SU-DHL-6 (cell line): ENCODE results near the gene HNRNPM.

Source experiments
- H2AFZ ChIP-seq: fragments of 200-600 bp; sonication (generic); 2 replicates; pipeline ENCODE4 v1.6.1; 2014; ENCODE audit warnings: low read depth, mild to moderate bottlenecking, moderate library complexity, mixed read lengths, antibody characterized with exemption, low read length; ENCODE audit not compliant: severe bottlenecking
- H3F3A ChIP-seq: fragments of 200-600 bp; shearing (Covaris generic); 2 replicates; pipeline ENCODE4 v1.6.0; 2016; ENCODE audit warnings: antibody characterized with exemption, mild to moderate bottlenecking; ENCODE audit not compliant: insufficient read depth
- H3K27ac ChIP-seq: fragments of 200-600 bp; sonication (generic); 2 replicates; pipeline ENCODE4 v1.5.1; 2016; ENCODE audit warnings: low read depth, mild to moderate bottlenecking, low read length, moderate library complexity, mixed read lengths
- H3K27me3 ChIP-seq: fragments of 200-600 bp; sonication (generic), shearing (Covaris generic); 2 replicates; pipeline ENCODE4 v1.6.0; 2014; ENCODE audit warnings: mild to moderate bottlenecking, low read length
- H3K36me3 ChIP-seq: fragments of 200-600 bp; sonication (generic); 2 replicates; pipeline ENCODE4 v1.6.1; 2014; ENCODE audit warnings: mild to moderate bottlenecking, low read length, mixed read lengths
- H3K4me2 ChIP-seq: fragments of 300-600, 200-600 bp; shearing (Covaris generic), sonication (generic); 2 replicates; pipeline ENCODE4 v1.6.0; 2014; ENCODE audit warnings: low read length, low read depth, mild to moderate bottlenecking; ENCODE audit not compliant: poor library complexity, severe bottlenecking
- H3K4me3 ChIP-seq: fragments of 200-600 bp; sonication (generic); 2 replicates; pipeline ENCODE4 v1.5.1; 2014; ENCODE audit warnings: antibody characterized with exemption, low read length, mild to moderate bottlenecking, mixed read lengths; ENCODE audit not compliant: insufficient read depth, poor library complexity, severe bottlenecking
- H3K79me2 ChIP-seq: fragments of 200-600 bp; sonication (generic); 2 replicates; pipeline ENCODE4 v1.6.1; 2014; ENCODE audit warnings: mild to moderate bottlenecking, low read length, moderate library complexity; ENCODE audit not compliant: insufficient read depth
- H3K9ac ChIP-seq: fragments of 200-600 bp; sonication (generic); 2 replicates; pipeline ENCODE4 v1.7.0; 2014; ENCODE audit warnings: mild to moderate bottlenecking, low read length
- H3K9me2 ChIP-seq: fragments of 200-600 bp; sonication (generic); replicated peaks from 2 replicates; pipeline ENCODE4 v1.6.1; 2014; ENCODE audit warnings: low read length; ENCODE audit not compliant: insufficient read depth
- H3K9me3 ChIP-seq: fragments of 200-600 bp; sonication (generic); 2 replicates; pipeline ENCODE4 v1.6.1; 2014; ENCODE audit warnings: low read length, mixed read lengths; ENCODE audit not compliant: insufficient read depth
- H4K20me1 ChIP-seq: fragments of 200-600 bp; sonication (generic); 2 replicates; pipeline ENCODE4 v1.6.1; 2014; ENCODE audit warnings: low read depth, mild to moderate bottlenecking, antibody characterized with exemption, low read length, moderate library complexity, mixed read lengths
- EZH2phosphoT487 ChIP-seq: fragments of 200-600 bp; sonication (generic), shearing (Covaris generic); conservative IDR thresholded peaks from 2 replicates; pipeline ENCODE4 v1.6.1; 2018; ENCODE audit warnings: mild to moderate bottlenecking, antibody characterized with exemption, low read length, moderate library complexity, mixed read lengths
- TF ChIP-seq, protein P1 (sequence below): fragments of 200-600 bp; sonication (generic); IDR thresholded peaks from one replicate; pipeline ENCODE4 v1.5.1; 2017; ENCODE audit warnings: antibody characterized with exemption, mild to moderate bottlenecking, low read length, moderate library complexity; ENCODE audit not compliant: insufficient read depth, poor library complexity, severe bottlenecking

The HNRNPM gene

DNA sequence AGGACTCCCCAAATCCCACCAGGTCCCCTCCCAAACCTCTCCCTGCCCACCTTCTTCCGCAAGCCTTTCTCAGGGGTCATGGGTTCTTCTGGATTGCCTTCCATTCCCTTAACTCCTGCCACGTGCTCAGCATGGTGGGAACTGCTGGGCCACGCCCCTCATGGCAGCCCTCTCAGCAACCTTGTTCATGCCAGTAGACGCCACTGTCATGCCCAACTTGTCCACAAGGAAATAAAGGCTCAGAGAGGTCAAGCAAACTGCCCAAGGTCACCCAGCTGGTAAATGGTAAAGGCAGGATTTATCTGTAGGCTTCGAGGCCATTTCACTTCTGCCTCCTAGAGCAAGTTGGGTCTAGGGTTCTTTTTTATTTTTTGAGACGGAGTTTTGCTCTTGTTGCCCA is 46.8 kb downstream of the HNRNPM start:
- H3K27me3 ChIP-seq: no peaks in the 10 kb centered on the region
- H3K4me2 ChIP-seq: no peak overlapping the region
- TF ChIP-seq, protein P1, sequence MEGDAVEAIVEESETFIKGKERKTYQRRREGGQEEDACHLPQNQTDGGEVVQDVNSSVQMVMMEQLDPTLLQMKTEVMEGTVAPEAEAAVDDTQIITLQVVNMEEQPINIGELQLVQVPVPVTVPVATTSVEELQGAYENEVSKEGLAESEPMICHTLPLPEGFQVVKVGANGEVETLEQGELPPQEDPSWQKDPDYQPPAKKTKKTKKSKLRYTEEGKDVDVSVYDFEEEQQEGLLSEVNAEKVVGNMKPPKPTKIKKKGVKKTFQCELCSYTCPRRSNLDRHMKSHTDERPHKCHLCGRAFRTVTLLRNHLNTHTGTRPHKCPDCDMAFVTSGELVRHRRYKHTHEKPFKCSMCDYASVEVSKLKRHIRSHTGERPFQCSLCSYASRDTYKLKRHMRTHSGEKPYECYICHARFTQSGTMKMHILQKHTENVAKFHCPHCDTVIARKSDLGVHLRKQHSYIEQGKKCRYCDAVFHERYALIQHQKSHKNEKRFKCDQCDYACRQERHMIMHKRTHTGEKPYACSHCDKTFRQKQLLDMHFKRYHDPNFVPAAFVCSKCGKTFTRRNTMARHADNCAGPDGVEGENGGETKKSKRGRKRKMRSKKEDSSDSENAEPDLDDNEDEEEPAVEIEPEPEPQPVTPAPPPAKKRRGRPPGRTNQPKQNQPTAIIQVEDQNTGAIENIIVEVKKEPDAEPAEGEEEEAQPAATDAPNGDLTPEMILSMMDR: no peak
- TF ChIP-seq EZH2phosphoT487: no peak
- no peak overlapping the region for H3K9ac ChIP-seq
- H2AFZ ChIP-seq: no peak overlapping the region
- H3K9me2 ChIP-seq: no peaks in the 10 kb centered on the region
- no peaks in the 10 kb centered on the region for H3K79me2 ChIP-seq
- H3K9me3 ChIP-seq: no peaks in the 10 kb centered on the region
- no peaks in the 10 kb centered on the region; the same call in 1 of the 2 replicates for H4K20me1 ChIP-seq
- no peaks in the 10 kb centered on the region for H3K36me3 ChIP-seq
- no peak overlapping the region for H3K27ac ChIP-seq
- H3K4me3 ChIP-seq: no peak overlapping the region
- H3F3A ChIP-seq: no peaks in the 10 kb centered on the region

DNA sequence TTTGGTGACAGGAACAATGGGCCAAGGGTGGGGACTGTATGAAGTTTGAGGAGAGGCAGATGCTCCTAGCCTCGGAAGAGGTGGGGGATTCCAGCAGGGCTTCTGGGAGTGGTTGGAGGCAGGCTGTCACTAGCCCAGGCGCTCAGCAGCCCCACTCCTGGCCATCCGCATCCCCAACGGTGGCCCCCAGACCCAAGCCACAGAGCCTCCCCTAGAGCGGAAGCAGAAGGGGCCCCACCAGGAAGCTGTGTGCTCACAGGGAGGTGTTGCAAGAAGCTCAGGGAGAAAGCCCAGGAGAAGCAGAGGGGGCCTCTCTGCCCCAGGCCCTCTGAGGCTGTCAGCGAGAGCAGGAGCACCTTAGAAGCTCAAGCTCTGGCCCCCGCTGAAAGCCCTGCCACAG is 49.4 kb downstream of the HNRNPM start:
- H4K20me1 ChIP-seq: no peaks in the 10 kb centered on the region
- H2AFZ ChIP-seq: no peak overlapping the region
- TF ChIP-seq, protein P1: no peak
- no peak for TF ChIP-seq EZH2phosphoT487
- no peaks in the 10 kb centered on the region for H3F3A ChIP-seq
- no peaks in the 10 kb centered on the region for H3K27me3 ChIP-seq
- H3K4me3 ChIP-seq: no peak overlapping the region
- no peaks in the 10 kb centered on the region for H3K9me3 ChIP-seq
- no peak overlapping the region for H3K4me2 ChIP-seq
- no peaks in the 10 kb centered on the region for H3K9me2 ChIP-seq
- no peak overlapping the region for H3K9ac ChIP-seq
- no peaks in the 10 kb centered on the region for H3K36me3 ChIP-seq
- H3K27ac ChIP-seq: no peak overlapping the region
- H3K79me2 ChIP-seq: no peaks in the 10 kb centered on the region

DNA sequence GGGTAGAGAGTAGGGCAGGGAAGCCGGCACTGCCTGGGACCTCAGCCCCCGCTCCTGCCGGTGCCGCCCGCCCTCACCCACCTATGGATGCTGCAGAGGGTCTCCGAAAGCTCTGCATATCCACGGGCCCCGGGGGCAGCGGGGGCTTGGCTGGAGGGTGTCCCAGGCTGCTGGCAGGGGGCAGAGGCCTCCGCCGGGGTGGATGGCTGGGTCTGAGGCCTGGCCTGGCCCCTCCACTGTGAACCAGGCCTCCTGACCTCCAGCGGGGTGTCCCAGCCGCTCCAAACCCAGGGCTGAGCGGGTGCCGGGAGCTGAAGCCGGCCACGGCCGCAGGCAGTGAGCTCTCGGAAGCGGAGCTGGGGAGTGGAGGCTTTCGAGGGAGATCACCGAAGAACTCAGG is 53.5 kb downstream of the HNRNPM start:
- Histone ChIP-seq H3K79me2 (no peaks in the 10 kb centered on the region), H4K20me1 (no peaks in the 10 kb centered on the region), H3K4me2 (no peak overlapping the region), H3K9me2 (no peaks in the 10 kb centered on the region), H3K9ac (no peak overlapping the region), H3K9me3 (no peaks in the 10 kb centered on the region), H3F3A (no peaks in the 10 kb centered on the region), H3K4me3 (no peak overlapping the region), H3K27me3 (no peaks in the 10 kb centered on the region), H3K36me3 (no peaks in the 10 kb centered on the region), H2AFZ (no peak overlapping the region), H3K27ac (no peak overlapping the region)
- TF ChIP-seq, protein P1: no peak
- no peak for TF ChIP-seq EZH2phosphoT487
